HG03097 (cell line): ENCODE measurements around the gene PSMG3.
"Not testable (repeated sequence)": the region's sequence is repeated elsewhere in the genome, so short reads cannot be mapped to it uniquely, and the experiment has no call there.

Experiments used
- ATAC-seq: cut with Tn5 transposase; IDR thresholded peaks from one replicate; pipeline ENCODE4 v1.9.1; 2021; ENCODE audit not compliant: unreplicated experiment, low FRiP score

Gene PSMG3

DNA sequence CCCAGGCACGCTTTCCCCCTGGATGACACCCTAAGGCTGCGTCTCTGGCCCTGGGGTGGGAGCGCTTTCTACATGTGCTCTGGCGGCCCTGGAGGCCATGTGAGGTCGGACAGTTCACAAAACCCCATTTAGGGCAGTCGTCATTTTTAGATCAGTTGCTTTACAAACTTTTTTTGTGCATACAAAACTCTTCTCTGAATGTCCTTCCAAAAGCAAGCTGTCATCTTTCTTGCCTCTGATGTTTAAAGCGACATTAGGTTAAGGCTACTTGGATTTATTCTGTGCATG lies 33.4 kb downstream of the PSMG3 start:
- no peak for ATAC-seq

GRCh38 chr7:1535701-1536454 lies 34.0 kb downstream of the PSMG3 start:
- ATAC-seq, result no peak

DNA sequence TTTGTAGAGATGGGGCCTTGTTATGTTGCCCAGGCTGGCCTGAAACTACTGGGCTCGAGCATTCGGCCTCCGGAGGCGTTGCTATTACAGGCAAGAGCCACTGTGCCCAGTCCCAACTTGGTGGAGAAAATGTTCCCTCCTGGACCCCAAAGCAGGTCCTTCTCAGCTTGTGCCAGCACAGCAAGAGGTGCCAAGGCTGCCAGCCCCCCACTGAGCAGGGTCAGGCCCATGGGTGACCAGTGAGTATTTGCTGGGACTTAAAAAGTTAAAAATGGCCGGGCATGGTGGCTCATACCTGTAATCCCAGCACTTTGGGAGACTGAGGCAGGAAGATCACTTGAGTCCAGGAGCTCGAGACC lies 34.8 kb downstream of the PSMG3 start:
- ATAC-seq, result no peak

GRCh38 chr7:1534330-1535099 lies 35.3 kb downstream of the PSMG3 start:
- no peak for ATAC-seq

- ATAC-seq, result no peak
Measured at GRCh38 chr7:1533547-1534329, 36.1 kb downstream of the PSMG3 start.

- ATAC-seq, result no peak
Measured at GRCh38 chr7:1533255-1533546, 36.6 kb downstream of the PSMG3 start.

- ATAC-seq, result no peak
Measured at GRCh38 chr7:1532456-1533254, 37.2 kb downstream of the PSMG3 start.

- ATAC-seq, result no peak
Measured at GRCh38 chr7:1531979-1532455, 37.8 kb downstream of the PSMG3 start.

GRCh38 chr7:1531263-1531978 lies 38.4 kb downstream of the PSMG3 start:
- ATAC-seq, result no peak

GRCh38 chr7:1530946-1531262 lies 38.9 kb downstream of the PSMG3 start:
- ATAC-seq, result no peak

DNA sequence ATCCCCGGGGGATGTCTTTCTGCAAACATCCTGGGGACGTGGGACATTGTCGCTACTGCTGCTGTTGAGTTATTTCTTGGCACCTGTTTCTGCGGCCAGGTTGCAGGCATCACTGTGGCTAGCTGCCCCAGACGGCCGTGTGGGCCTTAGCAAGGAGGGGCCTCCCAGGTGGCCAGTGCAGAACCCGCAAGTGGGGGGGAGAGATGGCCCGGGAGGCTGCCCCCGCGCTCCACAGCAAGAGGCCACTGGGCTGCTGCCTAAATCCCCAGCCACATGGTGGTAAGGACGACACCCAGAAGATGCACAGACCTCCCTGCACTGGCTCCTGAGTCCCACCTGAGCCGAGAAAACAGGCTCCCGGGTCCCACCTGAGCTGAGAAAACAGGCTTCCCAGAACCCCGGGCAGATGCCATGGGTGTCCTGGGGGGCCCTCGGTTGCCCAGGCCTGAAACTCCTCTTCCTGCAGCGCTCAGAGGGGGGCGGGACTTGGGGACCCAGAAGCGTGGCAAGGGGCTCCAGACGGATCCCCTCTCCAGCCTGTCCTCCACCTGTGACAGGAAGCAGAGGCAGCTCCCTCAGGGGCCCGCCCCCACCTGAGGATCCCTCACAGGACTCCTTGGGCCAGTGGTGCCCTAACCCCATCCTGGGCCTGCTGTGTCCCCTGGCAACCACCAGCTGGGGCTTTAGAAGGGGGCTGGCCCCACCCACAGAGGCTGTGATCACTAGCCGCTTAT lies 40.3 kb downstream of the PSMG3 start:
- no peak for ATAC-seq

GRCh38 chr7:1526271-1526754 lies 43.5 kb downstream of the PSMG3 start:
- ATAC-seq, result no peak

GRCh38 chr7:1525409-1525808 lies 44.4 kb downstream of the PSMG3 start:
- no peak for ATAC-seq

GRCh38 chr7:1523844-1524243 lies 46.0 kb downstream of the PSMG3 start:
- no peak for ATAC-seq

DNA sequence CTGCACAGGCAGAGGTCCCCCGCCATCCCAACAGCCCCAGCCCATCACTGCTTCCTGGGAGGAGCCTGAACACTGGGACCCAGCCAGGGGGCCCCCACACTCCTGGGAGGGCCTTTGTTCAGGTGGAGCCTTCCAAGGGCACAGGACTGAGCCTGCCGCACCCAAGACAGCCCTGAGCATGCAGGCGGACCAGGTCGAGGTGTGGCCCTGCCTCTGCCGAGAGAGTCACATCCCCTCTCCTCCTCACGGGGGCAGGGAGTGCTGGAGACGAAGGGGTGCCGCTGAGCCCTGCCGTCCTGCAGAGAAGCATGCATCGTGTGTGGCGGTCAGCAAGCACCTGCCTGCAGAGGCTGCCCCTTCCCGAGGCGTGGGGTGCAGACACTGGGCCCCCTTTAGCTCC lies 46.6 kb downstream of the PSMG3 start:
- ATAC-seq, result no peak

- no peak for ATAC-seq
Measured at GRCh38 chr7:1521456-1521855, 48.4 kb downstream of the PSMG3 start.

DNA sequence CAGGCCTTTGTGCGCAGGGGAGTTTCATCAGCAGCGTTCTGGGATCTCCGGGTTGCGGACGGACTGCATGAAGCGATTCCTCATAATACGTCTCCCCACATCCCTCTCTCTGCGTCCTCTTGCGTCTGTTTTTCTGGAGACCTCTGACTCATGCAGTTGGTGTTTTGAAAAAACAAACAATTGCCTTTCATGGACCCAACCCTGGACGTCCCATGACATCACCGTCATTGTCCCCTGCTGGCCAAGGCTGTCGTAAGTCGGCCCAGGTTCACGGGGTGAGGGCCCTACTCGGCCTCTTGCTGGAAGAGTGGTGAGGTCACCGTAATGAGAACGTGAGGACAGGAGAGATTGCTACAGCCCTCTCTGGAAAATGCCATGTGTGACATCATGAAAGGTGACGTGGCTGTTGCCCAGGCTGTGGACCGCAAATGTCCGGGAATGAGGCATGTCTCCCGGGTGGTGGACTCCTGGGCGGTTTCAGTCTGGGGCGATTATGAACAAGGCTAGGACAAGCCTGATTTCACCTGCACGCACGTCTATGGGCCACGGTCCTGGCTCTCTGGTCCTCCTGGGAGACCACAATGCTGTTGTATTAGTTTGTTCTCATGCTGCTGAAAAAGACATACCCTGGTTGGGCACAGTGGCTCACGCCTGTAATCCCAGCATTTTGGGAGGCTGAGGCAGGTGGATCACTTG lies 49.1 kb downstream of the PSMG3 start:
- no peak for ATAC-seq

- ATAC-seq, result not testable (repeated sequence)
Measured at GRCh38 chr7:1519322-1519922, 50.4 kb downstream of the PSMG3 start.
